Coronary artery (tissue), 2 donors: ENCODE data around the gene C1QL1.

Experiments used
- DNase-seq: peaks from one replicate; pipeline ENCODE4 v3.0.0-alpha.2; 2017; ENCODE audit warnings: low spot score
- H3K27ac ChIP-seq, 2 donors: fragments of 200-600 bp; sonication (generic); one replicate each; pipeline ENCODE4 v1.5.1; 2016 to 2019
- H3K4me3 ChIP-seq: fragments of 200-600 bp; sonication (generic); 2 replicates; pipeline ENCODE4 v1.5.1; 2016; ENCODE audit warnings: mild to moderate bottlenecking, moderate library complexity
- CTCF ChIP-seq: fragments of 200-600 bp; sonication (generic); IDR thresholded peaks from one replicate; pipeline ENCODE4 v1.5.1; 2019; ENCODE audit warnings: antibody characterized with exemption

The C1QL1 gene

GRCh38 chr17:44961921-44962350 lies 6.2 kb downstream of the C1QL1 start:
- DNase-seq = no peak
- no peak for TF ChIP-seq CTCF
- Histone ChIP-seq H3K4me3 (no peak overlapping the region), H3K27ac (no peak overlapping the region)

DNA sequence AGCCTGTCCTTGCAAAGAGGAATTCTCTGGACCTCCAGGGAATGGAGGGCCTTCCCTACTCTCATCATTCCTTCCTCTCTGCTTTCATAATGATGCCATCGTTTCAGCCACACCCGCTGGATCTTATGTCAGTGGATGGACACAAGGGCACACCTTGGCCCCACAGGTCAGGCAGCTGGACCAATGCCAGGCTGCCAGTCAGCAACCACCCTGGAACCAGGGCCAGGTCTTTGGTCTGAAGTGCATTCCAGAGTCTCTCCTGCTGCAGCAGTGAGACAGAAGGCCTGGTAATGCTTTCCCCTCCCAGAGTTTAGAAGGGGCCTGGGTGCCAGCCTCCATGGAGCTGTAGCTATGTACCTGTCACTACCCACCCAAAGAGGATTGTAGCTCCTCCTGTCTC lies 7.4 kb downstream of the C1QL1 start:
- H3K4me3 ChIP-seq = no peak overlapping the region
- no peak overlapping the region for H3K27ac ChIP-seq
- no peak for TF ChIP-seq CTCF
- no peak for DNase-seq

DNA sequence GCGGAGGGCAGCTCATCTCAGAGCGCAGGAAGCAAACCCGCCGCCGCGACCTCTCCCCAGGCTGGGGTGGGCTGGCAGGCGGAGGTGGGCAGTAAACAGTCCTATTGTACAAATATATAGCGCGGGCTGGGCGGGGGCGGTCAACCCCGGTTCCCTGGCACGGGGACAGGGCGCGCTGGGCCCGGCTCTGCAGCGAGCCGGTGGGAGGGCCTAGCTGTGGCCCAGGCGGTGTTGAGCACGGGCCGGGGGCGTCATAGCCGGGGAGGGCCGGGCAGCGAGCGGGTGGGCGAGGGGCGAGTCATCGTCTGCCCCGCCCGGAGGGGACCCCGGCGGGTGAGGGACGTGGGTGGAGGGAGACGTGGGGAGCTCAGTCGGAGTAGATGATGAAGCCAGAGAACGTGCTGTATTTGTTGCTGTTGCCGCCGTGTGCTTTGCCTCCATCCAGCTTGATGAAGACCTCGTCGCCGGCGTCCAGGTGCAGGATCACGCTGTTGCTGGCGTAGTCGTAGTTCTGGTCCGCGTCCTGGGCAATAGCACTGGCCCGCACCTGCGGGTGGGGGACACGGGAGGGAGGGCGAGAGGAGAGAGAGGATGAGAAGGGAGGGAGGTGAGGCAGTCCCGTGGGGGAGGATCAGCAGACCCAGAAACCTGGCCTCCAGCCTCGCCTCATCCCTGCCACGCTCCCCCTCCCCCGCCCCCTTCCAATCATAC lies 8.1 kb downstream of the C1QL1 start:
- Histone ChIP-seq H3K27ac (no peak overlapping the region), H3K4me3 (peak overlapping the region; percentile 61)
- TF ChIP-seq CTCF = no peak
- no peak for DNase-seq

DNA sequence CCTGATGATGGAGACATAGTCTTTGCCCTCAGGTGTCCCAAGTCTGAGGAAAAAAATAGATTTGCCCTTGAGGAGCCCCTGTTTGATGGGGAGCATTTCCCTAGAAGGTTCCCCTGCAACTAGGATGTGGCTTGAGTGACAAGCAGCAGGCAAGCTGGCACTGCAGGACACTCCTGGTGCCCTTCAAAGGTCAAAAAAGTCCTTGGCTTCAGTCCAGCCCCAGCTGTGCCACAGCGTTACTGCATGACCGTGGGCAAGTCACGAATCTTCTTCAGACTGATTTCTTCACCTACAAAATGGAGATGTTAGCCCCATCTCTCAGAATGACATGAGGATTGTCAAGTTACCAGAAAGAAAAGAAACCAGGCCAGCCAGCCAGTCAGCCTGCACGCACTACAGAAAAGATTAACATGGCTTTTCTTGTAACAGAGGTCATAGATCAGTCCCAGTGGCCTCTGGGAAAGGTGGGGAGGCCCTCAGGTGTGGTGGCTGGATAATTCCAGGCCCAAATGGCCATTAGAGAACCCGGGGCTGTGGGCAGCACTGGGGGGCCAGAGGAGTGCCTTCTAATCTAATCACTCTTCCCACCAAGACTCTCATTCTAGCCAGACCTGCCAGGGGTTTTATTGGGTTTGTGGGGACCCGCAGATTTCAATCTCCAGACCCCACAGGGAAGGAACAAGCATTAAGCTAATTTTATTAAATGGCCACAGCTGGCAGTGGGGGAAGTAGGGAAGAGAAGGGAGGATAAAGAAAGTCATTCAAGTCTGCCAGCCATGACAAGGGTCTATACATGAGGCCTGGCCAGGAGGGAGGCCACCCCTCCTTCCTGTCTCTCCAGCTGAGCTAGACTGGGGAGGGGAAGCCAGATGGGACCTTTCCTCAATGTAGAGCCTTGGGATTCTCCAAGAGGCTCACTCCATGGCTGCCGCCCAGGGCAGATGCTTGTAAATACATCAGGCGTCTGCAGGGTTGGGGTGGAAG lies 10.8 kb downstream of the C1QL1 start:
- Histone ChIP-seq H3K27ac (no peak overlapping the region), H3K4me3 (no peak overlapping the region)
- no peak for TF ChIP-seq CTCF
- DNase-seq = peak; percentile 53

DNA sequence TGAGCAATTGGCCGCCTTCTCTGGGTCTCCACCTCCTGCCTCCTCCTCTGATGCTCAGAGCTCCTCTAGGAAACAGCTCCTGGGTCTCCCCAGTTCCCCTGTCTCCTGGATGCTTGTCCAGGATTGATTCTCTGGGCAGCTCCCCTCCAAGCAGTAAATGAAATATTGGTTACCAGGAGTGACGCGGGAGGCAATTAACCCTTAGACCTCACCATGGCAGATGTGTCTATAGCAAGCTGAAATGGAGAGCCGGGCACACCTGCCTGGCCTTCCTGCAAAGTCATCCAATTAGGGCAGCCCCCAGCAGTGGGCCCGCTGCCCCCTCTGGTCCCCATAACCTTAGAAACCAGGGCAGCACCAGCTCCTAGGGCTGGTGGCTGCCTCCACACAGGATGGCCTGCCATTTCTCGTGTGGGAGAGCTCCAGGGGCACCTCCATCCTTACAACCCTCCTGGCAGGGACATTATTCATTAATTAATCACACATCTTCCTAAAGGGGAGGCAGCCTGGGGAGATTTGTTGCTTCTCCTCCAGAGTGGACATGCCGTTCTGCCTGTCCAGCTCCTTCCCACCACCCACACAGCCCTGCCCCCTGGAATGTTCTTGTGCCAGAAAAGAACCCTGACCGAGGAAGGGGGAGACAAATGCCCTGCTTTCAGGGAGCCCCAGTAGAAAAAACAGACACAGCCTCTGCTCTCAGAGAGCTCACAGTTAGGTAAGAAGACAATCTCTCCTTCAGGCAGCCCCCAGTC lies 12.3 kb downstream of the C1QL1 start:
- peak; percentile 40 for DNase-seq
- Histone ChIP-seq H3K27ac (no peak overlapping the region), H3K4me3 (no peak overlapping the region)
- no peak for TF ChIP-seq CTCF

DNA sequence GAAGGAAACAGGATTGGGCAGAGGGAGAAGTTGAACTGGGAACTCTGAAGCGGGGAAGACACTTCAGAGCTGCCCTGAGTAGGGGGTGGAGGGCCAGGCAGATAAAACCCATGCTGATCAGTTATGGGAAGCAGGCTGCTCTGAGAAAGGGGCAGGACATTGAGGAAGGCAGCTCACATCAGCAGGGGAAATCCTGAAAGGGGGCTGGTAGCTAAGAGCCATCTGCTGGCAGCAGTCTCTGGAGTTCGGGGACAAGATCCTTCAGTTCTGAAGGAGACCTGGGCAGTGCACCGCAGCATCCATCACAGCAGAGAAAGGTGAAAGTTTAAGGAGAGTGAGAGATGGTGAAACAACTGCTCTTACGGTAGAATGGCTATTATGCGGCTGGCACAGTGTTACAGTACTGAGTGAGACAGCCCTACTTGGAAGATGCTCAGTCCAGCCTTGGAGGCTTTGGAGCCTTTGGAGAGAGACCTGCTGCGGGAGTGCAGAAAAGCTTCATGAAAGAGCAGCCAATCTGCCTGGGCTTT lies 15.1 kb downstream of the C1QL1 start:
- Histone ChIP-seq H3K27ac (no peak overlapping the region), H3K4me3 (no peak overlapping the region)
- no peak for DNase-seq
- TF ChIP-seq CTCF = no peak
